Liver (tissue), 3 donors: ENCODE results near the gene PRPF19.

Experiments
- EGR1 ChIP-seq, 2 donors: IDR thresholded peaks; 2 replicates each; pipeline ENCODE4 v1.6.1; 2016 to 2018; ENCODE audit warnings: antibody characterized with exemption in 2 of 2, low read depth in 2 of 2
- GABPA ChIP-seq, 2 donors: IDR thresholded peaks in 1 of 2; conservative IDR thresholded peaks in 1 of 2; 2 replicates each; pipeline ENCODE4 v1.6.1; 2016; ENCODE audit warnings: antibody characterized with exemption in 2 of 2, mild to moderate bottlenecking in 1 of 2, moderate library complexity in 1 of 2
- JUND ChIP-seq, 2 donors: IDR thresholded peaks; 2 replicates each; pipeline ENCODE4 v1.6.1; 2016; ENCODE audit warnings: antibody characterized with exemption in 2 of 2
- RAD21 ChIP-seq, 2 donors: IDR thresholded peaks; 2 replicates each; pipeline ENCODE4 v1.6.1; 2016; ENCODE audit warnings: antibody characterized with exemption in 2 of 2, mild to moderate bottlenecking in 2 of 2
- TAF1 ChIP-seq: conservative IDR thresholded peaks from 2 replicates; pipeline ENCODE4 v1.6.1; 2016; ENCODE audit warnings: antibody characterized with exemption, mild to moderate bottlenecking
- YY1 ChIP-seq: IDR thresholded peaks from 2 replicates; pipeline ENCODE4 v1.6.1; 2016; ENCODE audit warnings: antibody characterized with exemption, mild to moderate bottlenecking
- TF ChIP-seq, protein P1 (sequence below): fragments of 150-350 bp; IDR thresholded peaks from 2 replicates; pipeline ENCODE4 v1.5.1; 2017; ENCODE audit warnings: improper control_type of control experiment, low read depth, low read length; ENCODE audit not compliant: missing input control
- TF ChIP-seq, protein P2 (sequence below): IDR thresholded peaks from 2 replicates; pipeline ENCODE4 v1.6.1; 2016; ENCODE audit warnings: antibody characterized with exemption
- TF ChIP-seq, protein P3 (sequence below): IDR thresholded peaks from 2 replicates; pipeline ENCODE4 v1.6.1; 2016; ENCODE audit warnings: antibody characterized with exemption, mild to moderate bottlenecking
- TF ChIP-seq, protein P4 (sequence below): IDR thresholded peaks from 2 replicates; pipeline ENCODE4 v1.6.1; 2016; ENCODE audit warnings: antibody characterized with exemption
- donor health status: healthy.
- donor health status: healthy.

DNA sequence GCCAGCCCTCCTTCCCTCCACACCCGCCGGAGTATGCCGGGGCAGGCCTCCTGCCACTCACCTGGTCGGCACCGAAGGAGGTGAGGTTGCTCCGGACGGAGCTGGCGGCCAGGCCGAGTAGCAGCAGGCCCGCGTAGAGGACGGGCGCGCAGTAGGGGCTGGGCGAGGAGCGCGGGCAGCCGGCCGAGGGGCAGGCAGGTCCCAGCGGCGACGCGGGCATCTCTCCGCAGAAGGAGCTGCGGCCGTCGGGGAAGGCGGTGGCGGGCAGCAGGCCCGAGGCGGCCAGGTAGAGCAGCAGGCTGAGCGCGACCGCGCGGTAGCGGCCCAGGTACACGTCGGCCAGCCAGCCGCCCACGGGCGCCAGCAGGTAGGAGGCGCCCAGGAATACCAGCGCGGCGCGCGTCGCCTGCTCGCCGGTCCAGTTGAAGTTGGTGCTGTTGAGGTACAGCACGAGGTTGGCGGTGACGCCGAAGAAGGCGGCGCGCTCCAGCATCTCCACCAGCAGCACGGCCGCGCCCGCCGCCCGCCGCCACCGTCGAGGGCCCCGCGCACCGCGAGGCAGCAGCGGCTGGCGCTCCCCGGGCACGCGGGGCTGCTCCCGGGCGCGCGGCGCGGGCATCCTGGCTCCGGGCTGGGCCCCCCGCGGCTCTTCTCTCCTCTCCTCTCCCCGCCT lies 44.7 kb upstream of the PRPF19 start:
- TF ChIP-seq, protein P1, sequence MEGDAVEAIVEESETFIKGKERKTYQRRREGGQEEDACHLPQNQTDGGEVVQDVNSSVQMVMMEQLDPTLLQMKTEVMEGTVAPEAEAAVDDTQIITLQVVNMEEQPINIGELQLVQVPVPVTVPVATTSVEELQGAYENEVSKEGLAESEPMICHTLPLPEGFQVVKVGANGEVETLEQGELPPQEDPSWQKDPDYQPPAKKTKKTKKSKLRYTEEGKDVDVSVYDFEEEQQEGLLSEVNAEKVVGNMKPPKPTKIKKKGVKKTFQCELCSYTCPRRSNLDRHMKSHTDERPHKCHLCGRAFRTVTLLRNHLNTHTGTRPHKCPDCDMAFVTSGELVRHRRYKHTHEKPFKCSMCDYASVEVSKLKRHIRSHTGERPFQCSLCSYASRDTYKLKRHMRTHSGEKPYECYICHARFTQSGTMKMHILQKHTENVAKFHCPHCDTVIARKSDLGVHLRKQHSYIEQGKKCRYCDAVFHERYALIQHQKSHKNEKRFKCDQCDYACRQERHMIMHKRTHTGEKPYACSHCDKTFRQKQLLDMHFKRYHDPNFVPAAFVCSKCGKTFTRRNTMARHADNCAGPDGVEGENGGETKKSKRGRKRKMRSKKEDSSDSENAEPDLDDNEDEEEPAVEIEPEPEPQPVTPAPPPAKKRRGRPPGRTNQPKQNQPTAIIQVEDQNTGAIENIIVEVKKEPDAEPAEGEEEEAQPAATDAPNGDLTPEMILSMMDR, result no peak
- no peak for TF ChIP-seq TAF1
- TF ChIP-seq, protein P2, sequence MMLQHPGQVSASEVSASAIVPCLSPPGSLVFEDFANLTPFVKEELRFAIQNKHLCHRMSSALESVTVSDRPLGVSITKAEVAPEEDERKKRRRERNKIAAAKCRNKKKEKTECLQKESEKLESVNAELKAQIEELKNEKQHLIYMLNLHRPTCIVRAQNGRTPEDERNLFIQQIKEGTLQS, result no peak
- TF ChIP-seq RAD21 (IDR thresholded peaks at IDR 0.05), result no peak
- TF ChIP-seq, protein P3, sequence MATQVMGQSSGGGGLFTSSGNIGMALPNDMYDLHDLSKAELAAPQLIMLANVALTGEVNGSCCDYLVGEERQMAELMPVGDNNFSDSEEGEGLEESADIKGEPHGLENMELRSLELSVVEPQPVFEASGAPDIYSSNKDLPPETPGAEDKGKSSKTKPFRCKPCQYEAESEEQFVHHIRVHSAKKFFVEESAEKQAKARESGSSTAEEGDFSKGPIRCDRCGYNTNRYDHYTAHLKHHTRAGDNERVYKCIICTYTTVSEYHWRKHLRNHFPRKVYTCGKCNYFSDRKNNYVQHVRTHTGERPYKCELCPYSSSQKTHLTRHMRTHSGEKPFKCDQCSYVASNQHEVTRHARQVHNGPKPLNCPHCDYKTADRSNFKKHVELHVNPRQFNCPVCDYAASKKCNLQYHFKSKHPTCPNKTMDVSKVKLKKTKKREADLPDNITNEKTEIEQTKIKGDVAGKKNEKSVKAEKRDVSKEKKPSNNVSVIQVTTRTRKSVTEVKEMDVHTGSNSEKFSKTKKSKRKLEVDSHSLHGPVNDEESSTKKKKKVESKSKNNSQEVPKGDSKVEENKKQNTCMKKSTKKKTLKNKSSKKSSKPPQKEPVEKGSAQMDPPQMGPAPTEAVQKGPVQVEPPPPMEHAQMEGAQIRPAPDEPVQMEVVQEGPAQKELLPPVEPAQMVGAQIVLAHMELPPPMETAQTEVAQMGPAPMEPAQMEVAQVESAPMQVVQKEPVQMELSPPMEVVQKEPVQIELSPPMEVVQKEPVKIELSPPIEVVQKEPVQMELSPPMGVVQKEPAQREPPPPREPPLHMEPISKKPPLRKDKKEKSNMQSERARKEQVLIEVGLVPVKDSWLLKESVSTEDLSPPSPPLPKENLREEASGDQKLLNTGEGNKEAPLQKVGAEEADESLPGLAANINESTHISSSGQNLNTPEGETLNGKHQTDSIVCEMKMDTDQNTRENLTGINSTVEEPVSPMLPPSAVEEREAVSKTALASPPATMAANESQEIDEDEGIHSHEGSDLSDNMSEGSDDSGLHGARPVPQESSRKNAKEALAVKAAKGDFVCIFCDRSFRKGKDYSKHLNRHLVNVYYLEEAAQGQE, result no peak
- no peak for TF ChIP-seq GABPA (IDR thresholded peaks at IDR 0.05 in 1 of 2, conservative IDR thresholded peaks at IDR 0.05 in 1 of 2)
- TF ChIP-seq YY1, result no peak
- TF ChIP-seq EGR1 (IDR thresholded peaks at IDR 0.05; ENCODE audit: low read depth in 2 of 2), result no peak
- TF ChIP-seq, protein P4, sequence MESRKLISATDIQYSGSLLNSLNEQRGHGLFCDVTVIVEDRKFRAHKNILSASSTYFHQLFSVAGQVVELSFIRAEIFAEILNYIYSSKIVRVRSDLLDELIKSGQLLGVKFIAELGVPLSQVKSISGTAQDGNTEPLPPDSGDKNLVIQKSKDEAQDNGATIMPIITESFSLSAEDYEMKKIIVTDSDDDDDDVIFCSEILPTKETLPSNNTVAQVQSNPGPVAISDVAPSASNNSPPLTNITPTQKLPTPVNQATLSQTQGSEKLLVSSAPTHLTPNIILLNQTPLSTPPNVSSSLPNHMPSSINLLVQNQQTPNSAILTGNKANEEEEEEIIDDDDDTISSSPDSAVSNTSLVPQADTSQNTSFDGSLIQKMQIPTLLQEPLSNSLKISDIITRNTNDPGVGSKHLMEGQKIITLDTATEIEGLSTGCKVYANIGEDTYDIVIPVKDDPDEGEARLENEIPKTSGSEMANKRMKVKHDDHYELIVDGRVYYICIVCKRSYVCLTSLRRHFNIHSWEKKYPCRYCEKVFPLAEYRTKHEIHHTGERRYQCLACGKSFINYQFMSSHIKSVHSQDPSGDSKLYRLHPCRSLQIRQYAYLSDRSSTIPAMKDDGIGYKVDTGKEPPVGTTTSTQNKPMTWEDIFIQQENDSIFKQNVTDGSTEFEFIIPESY, result no peak
- TF ChIP-seq JUND (IDR thresholded peaks at IDR 0.05), result no peak
